Measurements from ENCODE around the gene RPRML. TPM values are rescaled to one million over a fixed set of nuclear protein-coding genes. Genes with fewer than 3 reads are reported as not detected.

RPRML gene
- total RNA-seq, 1 donor from 2014 or later = not detected

DNA sequence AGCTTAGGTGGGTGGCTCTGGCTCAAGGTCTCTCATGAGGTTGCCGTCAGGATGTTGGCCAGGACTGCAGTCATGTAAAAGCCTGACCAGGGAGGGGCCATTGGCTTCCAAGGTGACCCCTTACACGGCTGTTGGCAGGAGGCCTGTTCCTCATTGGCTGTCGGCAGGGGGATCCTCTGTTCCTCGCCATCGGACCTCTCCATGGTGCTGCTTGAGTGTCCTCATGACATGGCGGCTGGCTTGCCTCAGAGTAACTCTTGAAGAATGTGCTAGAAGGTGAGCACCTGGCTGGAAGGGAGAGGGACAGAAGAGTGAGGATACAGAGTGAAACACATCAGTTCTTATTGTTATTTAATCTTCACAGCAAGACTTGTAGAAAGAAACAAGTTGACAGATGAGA is 4.7 kb upstream of the RPRML start:
- H3K4me1 Mint-ChIP-seq (ENCODE audit: unreplicated experiment) = peaks cover 7% of the 10 kb centered on the region
- no peaks in the 10 kb centered on the region for H3K9me3 Mint-ChIP-seq (ENCODE audit: unreplicated experiment)
- peaks cover 3% of the 10 kb centered on the region for H3K36me3 Mint-ChIP-seq (ENCODE audit: low read depth, unreplicated experiment)
- no peak overlapping the region for H3K27ac Mint-ChIP-seq (ENCODE audit: unreplicated experiment)
- DNase-seq (ENCODE audit: low spot score) = no peak
- TF ChIP-seq, protein P1, sequence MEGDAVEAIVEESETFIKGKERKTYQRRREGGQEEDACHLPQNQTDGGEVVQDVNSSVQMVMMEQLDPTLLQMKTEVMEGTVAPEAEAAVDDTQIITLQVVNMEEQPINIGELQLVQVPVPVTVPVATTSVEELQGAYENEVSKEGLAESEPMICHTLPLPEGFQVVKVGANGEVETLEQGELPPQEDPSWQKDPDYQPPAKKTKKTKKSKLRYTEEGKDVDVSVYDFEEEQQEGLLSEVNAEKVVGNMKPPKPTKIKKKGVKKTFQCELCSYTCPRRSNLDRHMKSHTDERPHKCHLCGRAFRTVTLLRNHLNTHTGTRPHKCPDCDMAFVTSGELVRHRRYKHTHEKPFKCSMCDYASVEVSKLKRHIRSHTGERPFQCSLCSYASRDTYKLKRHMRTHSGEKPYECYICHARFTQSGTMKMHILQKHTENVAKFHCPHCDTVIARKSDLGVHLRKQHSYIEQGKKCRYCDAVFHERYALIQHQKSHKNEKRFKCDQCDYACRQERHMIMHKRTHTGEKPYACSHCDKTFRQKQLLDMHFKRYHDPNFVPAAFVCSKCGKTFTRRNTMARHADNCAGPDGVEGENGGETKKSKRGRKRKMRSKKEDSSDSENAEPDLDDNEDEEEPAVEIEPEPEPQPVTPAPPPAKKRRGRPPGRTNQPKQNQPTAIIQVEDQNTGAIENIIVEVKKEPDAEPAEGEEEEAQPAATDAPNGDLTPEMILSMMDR (IDR thresholded peaks at IDR 0.05; ENCODE audit: unreplicated experiment) = no peak
- peaks cover 5% of the 10 kb centered on the region for H3K27me3 Mint-ChIP-seq (ENCODE audit: unreplicated experiment)
- no peak overlapping the region for H3K4me3 Mint-ChIP-seq (ENCODE audit: unreplicated experiment)

DNA sequence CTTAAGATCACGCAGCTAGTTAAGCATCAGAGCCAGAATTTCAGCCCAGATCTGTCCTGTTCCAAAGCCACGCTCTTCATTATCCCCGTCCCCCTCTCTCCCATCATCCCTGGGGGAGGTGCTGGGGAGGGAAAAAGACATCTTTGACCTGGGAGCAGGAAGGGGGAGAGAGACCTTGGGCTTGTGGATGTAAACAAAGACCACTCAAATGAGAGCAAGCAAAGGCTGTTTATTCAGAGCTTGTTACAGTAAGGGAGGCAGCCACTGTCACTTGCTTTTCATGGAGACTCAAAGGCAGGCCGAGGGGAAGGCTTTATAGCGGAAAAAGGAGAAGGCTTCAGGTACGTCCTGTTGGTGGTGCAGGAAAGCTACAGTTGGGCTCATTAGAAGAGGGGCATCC is 3.5 kb upstream of the RPRML start:
- H3K9me3 Mint-ChIP-seq (ENCODE audit: unreplicated experiment) = no peaks in the 10 kb centered on the region
- TF ChIP-seq, protein P1 (IDR thresholded peaks at IDR 0.05; ENCODE audit: unreplicated experiment) = no peak
- no peak overlapping the region for H3K4me3 Mint-ChIP-seq (ENCODE audit: unreplicated experiment)
- no peak overlapping the region for H3K27ac Mint-ChIP-seq (ENCODE audit: unreplicated experiment)
- H3K27me3 Mint-ChIP-seq (ENCODE audit: unreplicated experiment) = peaks cover 10% of the 10 kb centered on the region
- peaks cover 13% of the 10 kb centered on the region for H3K4me1 Mint-ChIP-seq (ENCODE audit: unreplicated experiment)
- peaks cover 7% of the 10 kb centered on the region for H3K36me3 Mint-ChIP-seq (ENCODE audit: low read depth, unreplicated experiment)
- DNase-seq (ENCODE audit: low spot score) = no peak

DNA sequence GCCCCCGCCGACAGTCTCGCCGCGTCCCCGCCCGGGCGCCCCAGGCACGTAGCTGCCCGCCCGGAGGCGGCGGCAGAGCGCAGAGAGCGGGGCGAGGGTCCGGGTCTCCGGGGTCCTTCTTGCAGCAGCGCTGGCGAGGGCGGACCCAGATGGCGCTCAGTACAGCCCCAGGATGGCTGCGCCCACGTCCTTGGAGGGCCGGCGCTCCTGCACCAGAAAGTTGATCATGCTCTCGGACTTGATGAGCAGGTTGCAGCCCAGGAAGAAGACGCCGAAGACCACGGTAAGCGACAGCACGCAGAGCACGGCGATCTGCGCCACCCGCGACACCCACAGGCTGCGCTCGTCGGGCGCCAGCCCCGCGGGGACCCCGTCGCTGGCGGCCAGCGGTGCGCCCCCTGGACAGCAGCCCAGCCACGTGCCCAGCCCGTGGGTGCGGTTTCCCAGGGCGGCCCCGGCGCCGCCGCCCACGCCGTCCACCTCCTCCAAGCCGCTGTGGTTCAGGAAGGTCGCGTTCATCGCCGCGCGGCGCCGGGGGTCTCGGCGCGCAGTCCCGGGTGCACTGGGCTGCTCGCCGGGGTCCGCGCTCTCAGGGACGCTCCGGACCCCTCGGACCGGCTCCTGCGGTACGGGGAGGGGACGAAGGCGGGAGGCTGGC is 435 bp downstream of the RPRML start:
- no peaks in the 10 kb centered on the region for H3K9me3 Mint-ChIP-seq (ENCODE audit: unreplicated experiment)
- H3K27me3 Mint-ChIP-seq (ENCODE audit: unreplicated experiment) = peaks cover 16% of the 10 kb centered on the region
- H3K4me3 Mint-ChIP-seq (ENCODE audit: unreplicated experiment) = no peak overlapping the region
- DNase-seq (ENCODE audit: low spot score) = peak; percentile 20
- H3K27ac Mint-ChIP-seq (ENCODE audit: unreplicated experiment) = no peak overlapping the region
- TF ChIP-seq, protein P1 (IDR thresholded peaks at IDR 0.05; ENCODE audit: unreplicated experiment) = no peak
- H3K36me3 Mint-ChIP-seq (ENCODE audit: low read depth, unreplicated experiment) = peaks cover 7% of the 10 kb centered on the region
- H3K4me1 Mint-ChIP-seq (ENCODE audit: unreplicated experiment) = peaks cover 14% of the 10 kb centered on the region

DNA sequence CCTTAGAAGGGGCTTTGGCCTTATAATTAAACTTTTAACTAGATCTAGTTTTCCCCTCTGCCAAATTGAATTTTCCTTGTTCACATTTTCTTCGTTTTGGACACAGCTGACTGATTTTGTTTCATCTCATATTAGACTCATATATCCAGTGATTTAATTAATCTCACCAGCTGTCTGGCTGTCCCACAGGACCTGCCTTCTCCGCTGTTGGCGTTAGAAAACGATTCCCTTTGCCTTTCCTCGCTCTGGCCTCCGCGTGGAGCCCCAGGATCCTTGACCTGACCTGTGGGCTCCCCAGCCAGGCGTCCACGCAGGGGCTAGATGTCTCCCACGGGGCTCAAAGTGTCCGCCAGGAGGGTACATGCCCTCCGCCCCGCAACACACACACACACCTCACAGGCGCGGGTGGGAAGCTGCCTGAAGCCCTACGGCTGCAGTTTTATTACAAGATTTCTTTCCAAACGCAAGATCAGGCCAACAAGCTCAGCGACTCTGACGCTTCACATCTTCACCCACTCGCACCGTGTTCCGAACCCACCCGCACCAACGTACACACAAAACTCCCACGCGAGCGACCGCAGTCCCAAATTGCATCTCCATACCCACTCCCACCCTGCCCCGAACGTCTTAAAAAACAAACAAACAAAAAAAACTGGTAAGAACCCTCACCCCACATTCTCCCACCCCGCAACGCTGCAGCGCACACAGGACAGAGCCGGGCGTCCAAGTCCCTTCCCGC is 1.1 kb downstream of the RPRML start:
- no peak overlapping the region for H3K27ac Mint-ChIP-seq (ENCODE audit: unreplicated experiment)
- DNase-seq (ENCODE audit: low spot score) = no peak
- H3K36me3 Mint-ChIP-seq (ENCODE audit: low read depth, unreplicated experiment) = peaks cover 7% of the 10 kb centered on the region
- H3K9me3 Mint-ChIP-seq (ENCODE audit: unreplicated experiment) = no peaks in the 10 kb centered on the region
- peak overlapping the region; percentile 90 for H3K4me3 Mint-ChIP-seq (ENCODE audit: unreplicated experiment)
- peaks cover 16% of the 10 kb centered on the region for H3K27me3 Mint-ChIP-seq (ENCODE audit: unreplicated experiment)
- H3K4me1 Mint-ChIP-seq (ENCODE audit: unreplicated experiment) = peaks cover 14% of the 10 kb centered on the region
- TF ChIP-seq, protein P1 (IDR thresholded peaks at IDR 0.05; ENCODE audit: unreplicated experiment) = no peak

DNA sequence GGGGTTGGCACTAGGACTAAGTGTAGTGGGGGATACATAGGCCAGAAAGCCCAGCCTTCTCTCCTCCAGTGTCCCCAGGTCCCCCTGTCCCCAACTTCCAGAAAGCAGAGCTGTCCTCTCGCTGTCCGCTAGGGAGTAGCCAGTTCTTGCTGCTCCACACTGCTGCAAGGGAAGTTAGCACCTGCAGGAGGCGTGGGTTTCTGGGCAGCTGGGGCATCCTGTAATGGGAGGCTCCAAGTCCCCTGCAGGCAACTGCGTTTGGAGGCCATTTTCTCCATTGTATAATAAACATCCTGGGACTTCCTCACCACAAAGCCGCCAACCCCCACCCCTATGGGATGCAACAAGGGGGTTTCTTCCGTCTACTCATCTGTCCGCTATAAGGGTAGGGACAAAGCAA is 1.7 kb downstream of the RPRML start:
- DNase-seq (ENCODE audit: low spot score) = peak; percentile 74
- H3K27me3 Mint-ChIP-seq (ENCODE audit: unreplicated experiment) = peaks cover 14% of the 10 kb centered on the region
- H3K27ac Mint-ChIP-seq (ENCODE audit: unreplicated experiment) = no peak overlapping the region
- peaks cover 7% of the 10 kb centered on the region for H3K36me3 Mint-ChIP-seq (ENCODE audit: low read depth, unreplicated experiment)
- H3K9me3 Mint-ChIP-seq (ENCODE audit: unreplicated experiment) = no peaks in the 10 kb centered on the region
- peaks cover 12% of the 10 kb centered on the region for H3K4me1 Mint-ChIP-seq (ENCODE audit: unreplicated experiment)
- H3K4me3 Mint-ChIP-seq (ENCODE audit: unreplicated experiment) = no peak overlapping the region
- TF ChIP-seq, protein P1 (IDR thresholded peaks at IDR 0.05; ENCODE audit: unreplicated experiment) = no peak
